Activated T-helper 1 cell treated with anti-CD3 and anti-CD28 coated beads, Interleukin-2, amount 50 U/mL, for 16 hours (primary cell): ENCODE results near the gene CAMTA2.

Source experiments
- DNase-seq, 2 donors: peaks; one replicate each; pipeline ENCODE4 v3.0.0-alpha.2; 2020; ENCODE audit warnings: low read depth in 1 of 2, low spot score in 1 of 2

The CAMTA2 gene

GRCh38 chr17:5002121-5002788, 14.8 kb upstream of the CAMTA2 start:
- DNase-seq: no peak

DNA sequence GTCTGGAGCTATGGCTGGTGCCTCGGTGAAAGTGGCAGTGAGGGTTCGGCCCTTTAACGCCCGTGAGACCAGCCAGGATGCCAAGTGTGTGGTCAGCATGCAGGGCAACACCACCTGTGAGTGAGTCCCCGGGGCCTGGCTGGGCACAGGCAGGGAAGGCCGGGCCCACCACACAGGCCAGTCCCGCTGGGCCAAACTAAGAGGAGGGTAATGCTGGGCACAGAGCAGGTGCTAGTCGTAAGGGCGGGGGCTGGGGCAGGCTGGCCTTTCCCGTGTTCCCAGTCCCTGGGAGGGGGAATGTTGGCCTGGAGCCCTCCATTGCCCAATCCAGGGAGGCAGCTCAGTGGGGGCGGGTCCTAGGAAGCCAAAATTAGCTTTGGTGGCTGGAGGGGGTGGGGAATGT, 12.8 kb upstream of the CAMTA2 start:
- DNase-seq: no peak

DNA sequence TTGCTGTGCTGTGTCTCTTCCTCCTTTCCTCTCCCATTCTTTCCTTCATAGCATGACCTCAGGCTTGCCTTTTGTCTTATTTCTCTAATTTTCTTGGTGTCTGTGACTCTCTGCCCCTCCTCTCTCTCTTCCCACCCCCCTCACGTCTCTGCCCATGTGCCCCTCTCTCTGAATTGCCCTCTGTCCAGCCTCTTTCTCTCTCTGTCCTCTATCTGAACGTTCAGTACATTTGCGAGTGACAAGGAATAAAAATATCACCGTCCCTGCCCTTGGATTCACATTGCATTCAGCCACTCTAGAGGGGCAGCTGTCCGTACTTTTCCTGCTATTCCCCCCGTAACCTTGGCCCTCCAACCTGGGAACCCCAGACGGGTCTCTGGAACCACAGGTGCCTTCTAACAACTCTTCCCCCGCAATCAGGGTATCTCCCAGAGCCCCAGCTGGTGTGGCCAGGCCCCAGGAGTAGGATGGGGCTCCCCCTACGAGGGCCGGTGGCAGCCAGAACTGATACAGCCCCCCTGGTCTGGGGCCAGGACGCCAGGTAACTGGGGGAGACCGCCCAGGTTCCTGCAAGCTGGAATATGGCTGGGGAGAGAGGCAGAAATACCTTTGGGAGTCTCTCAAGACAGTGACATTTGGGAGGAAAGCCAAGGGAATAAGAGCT, 12.1 kb upstream of the CAMTA2 start:
- DNase-seq: no peak

DNA sequence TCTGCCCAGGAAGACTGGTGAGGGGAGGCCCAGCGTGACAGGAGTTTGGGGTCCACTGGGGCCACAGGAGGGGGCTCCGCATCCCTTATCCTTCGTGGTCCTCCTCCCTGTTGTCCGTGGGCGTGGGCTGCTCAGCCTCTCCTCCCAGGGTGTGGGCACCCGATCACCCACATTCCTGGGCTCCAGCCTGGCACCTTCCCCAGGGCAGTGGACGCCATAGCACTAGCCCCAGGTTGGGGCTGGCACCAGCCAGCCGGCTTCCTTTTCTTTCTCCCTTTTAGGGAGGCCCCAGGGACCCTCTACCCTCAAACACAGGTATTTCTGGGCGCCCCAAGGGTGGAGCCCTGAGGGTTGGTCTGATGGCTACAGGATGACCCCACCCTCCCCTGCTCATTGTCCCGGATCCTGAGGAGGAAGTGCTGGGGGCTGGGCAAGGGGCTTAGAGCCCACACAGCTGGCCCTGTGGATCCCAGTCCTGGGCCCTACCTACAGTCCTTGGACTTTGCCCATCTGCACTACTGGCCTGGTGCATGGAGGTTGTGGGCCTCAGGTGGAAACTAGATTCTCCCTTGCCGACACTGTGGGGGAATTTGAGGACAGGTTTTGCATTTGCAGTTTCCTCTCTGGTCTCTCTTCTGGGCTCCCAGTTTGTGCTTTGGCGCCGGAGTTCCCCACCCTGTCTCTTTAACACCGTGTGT, 11.4 kb upstream of the CAMTA2 start:
- DNase-seq: no peak

DNA sequence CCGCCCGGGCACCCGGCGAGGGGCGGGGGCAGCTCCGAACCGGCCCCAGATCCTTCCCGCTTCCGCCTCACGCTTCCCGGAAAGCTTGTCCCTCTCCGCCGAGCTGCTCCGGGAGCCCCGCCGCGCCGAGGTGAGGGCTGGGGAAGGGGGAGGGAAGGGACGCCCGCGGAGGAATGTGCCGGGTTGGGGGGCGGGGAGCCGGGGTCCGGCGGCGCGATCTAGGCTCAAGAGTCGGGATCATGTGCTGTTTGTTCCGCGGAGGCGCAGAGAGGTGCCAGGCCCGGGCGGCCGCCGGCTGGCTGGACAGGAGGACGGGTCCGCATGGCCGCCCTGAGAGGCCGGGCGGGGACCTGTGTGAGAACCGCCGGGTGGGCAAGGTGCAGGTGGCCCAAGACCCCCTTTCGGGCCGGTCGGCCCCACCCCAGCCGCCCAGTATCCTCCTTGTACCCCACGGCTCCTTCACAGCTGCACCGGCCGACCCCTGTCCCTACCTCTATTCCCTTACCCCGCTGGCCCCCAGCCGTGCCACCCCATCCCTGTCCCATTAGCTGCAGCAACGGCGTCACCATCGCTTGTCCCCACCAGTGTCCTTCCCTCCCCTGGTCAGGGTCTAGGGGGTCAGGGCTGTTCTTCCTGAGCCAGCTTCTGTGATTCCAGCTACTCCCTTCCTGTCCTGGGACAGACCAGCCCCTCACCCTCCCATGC, 10.7 kb upstream of the CAMTA2 start:
- DNase-seq: no peak

- DNase-seq: peak; percentile 84
Measured at GRCh38 chr17:4997302-4998026, 10.0 kb upstream of the CAMTA2 start, which contains the start of the genes INCA1 and KIF1C. TSS of gene INCA1 (minus strand) at chr17:4997522. CDS start at chr17:4994437, 3,085 bp downstream. TSS of gene KIF1C (plus strand) at chr17:4997950. CDS start at chr17:5000247, 2,297 bp downstream.

DNA sequence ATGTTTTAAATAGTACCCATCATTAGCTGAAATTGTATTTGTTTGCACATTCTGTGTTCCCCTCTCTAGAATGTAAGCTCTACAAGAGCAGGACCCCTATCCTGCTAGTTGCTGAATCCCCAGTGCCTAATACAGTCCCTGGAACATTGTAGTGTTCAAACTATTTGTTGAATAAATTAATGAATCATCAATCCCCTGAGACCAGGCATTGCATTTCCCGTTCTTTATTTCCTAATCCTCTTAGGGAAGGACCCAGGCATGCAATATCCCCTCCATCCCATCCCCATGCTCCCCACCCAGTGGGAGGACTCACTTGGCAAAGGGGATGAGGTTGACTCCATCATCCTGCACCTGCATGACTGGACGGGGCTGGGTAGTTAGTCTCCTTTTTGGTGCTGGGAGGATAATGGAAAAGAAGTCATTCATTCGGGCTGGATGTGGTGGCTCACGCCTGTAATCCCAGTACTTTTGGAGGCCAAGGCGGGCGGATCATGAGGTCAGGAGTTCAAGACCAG, 6.7 kb upstream of the CAMTA2 start:
- DNase-seq: no peak

DNA sequence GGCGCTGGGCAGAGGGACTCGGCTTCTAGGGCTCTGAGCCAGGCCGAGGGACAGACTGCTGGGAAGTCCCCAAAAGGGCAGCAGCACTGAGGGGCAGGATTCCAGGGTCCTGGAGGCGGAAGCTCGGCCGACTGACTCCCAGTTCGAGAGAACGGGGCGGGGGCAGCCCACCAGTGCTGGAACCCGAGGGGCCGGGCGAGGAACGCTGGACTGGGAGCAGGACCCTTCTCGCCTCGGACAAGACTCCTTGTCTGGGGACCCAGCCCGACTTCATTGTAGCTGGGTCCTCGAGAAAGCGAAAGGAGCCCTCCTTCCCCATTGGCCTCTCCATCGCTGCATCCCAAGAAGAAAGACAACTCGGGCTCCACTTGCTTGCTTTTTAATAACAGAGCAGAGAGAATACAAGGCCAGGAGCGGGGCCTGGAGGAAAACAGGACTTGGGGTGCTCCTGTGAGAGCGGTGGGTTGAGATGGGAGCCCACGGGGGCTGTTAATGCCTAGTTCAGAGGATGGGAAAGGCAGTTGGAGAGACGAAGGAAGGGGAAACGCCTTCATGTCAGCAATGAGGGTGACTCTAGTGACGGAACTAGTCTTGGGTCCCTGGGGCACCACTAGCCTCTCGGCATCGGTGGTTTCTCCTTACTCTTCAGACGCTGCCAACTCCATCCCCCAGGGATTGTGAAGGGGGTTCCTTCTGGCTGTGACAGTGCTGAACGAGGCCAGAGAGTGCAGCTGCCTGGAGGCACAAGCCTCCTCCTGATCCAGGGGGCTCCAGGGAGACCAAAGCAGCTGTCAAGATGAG, 492 bp upstream of the CAMTA2 start:
- no peak for DNase-seq

DNA sequence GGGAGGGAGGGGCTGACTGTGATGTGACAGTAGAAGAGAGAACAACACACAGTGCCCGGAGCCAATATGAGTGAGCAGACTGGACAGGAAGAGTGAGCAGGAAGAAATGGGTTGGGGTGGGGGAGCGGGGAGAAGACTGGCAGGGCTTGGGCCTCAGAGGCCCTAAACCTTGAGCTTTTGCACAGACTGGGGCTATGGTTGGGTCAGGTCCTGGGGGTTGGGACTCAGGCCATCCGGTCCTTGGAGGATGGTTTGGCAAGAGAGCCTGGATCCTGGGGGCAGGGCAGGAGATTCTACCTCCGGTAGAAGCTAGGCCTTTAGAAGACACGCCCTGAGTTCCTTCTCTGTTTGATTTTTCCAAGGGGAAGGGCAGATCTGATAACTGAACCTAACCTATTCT, 1.1 kb downstream of the CAMTA2 start:
- no peak for DNase-seq

- DNase-seq: no peak
Measured at GRCh38 chr17:4982305-4982704, 5.2 kb downstream of the CAMTA2 start.

- no peak for DNase-seq
Measured at GRCh38 chr17:4980644-4981216, 6.7 kb downstream of the CAMTA2 start.

- no peak for DNase-seq
Measured at GRCh38 chr17:4978726-4979125, 8.7 kb downstream of the CAMTA2 start.

DNA sequence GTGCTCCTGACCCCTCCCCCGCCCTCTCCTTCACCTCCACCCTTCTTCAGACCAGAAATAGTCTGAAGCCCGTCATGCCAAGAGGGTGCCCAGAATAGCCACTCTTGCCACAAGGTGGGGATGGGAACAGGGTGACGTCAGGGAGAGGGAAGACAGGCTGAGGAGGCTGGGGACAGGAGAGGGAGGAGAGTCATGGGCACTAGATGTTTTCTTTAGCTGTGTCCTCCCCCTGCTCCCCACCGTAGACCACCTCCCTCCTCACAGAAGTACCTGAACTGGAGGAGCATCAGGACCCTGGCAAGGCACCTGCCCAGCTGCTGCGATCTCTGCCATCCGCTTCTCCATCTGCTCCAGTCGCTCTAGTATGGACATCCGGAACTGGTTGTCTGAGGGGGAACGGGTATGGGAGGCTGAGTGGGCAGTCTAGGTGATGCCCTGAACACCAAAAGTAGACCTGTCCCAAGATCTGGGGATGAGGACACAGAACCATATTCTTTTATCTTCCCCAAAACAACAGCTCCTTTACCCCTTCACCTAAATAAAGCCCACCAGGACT, 13.3 kb downstream of the CAMTA2 start:
- no peak for DNase-seq

DNA sequence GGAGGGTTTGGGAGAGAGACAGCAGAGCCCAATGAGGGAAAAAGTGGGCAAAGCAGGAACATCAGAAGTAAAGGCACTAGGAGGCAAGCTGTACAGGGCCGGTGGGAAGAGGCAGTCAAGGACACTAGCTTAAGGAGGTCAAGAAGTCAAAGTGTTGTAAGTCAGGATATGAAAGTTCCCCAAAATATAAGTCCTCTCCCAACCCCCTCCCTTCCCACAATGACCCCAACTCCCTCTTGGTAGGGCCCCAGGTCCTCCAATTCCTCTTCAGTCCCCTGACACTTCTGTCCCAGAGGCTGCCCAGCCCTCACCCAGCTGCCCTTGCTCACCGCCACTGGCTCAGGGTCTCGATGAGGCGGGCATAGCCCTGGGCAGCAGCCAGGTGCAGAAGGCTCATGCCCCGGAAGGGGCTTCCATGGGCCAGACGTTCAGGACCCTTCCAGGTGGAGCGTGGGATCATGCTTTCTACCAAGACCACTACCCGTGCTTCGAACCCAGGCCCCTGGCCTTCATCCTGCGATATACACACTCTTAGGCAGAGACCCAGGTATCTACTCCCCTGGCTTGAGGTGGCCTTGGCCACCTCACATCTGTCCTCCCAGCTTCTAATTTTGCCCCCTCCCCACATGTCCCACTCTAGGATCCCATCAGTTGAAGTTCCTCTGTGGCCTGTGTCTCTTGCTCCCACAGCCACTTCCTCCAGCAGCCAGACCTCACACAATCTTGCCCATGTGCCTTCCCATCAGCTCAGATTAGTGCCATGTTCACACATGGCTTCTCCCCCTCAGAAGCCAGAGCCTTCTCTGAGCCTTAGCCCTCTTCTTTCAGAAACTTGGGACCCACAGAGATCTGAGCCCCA, 14.0 kb downstream of the CAMTA2 start:
- DNase-seq: no peak

DNA sequence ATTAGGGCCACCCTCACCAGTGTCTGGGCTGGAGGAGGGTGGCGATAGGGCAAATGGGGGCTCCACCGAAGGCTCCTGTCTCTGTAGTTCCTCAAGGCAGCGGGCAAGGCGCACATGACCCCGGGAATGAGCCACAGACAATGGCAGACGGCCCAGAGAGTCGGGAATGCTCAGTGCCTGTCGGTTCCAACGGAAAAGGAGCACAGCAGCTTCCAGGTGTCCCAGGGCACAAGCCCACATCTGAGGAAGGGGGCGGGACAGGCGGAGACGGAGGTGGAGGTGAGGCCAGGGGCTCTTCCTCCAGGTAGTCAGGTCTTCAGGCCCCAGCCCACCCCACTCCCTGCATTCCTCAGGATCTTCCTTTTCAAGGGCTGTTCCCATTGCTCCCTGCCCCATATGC, 14.7 kb downstream of the CAMTA2 start:
- no peak for DNase-seq

DNA sequence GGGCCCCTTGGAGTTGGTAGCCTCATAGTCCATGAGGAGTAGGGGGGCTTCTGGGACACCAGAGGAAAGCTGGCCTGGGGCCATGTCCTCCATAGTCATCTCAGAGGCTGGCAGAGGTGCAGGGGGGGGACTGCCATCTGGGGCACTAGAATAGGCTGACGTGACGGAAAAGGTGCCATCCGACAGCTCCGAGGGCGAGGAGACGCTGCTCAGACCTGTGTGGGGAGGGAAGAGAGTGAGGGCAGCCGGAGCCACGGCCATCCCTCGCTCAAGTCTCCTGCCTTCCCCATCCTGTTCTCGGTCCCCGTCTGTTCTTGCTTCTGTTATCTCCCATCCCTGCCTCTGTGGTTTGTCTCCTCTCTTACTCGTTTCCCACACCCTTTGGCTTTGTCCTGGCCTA, 15.2 kb downstream of the CAMTA2 start:
- no peak for DNase-seq

DNA sequence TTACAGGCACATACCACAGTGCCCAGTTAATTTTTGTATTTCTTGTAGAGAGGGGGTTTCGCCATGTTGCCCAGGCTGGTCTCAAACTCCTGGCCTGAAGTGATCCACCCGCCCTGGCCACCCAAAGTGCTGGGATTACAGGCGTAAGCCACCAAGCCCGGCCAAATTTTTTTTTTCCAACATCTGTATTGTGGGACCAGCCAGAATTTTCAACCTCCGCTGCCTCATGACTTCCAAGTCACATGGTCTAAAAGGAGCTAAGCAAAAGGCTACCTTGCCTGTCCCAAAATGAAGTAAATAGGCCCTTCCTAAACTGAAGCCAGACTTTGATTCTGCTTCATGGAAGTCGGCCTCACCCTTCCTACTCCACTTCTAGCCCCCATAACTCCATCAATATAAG, 15.6 kb downstream of the CAMTA2 start:
- no peak for DNase-seq

DNA sequence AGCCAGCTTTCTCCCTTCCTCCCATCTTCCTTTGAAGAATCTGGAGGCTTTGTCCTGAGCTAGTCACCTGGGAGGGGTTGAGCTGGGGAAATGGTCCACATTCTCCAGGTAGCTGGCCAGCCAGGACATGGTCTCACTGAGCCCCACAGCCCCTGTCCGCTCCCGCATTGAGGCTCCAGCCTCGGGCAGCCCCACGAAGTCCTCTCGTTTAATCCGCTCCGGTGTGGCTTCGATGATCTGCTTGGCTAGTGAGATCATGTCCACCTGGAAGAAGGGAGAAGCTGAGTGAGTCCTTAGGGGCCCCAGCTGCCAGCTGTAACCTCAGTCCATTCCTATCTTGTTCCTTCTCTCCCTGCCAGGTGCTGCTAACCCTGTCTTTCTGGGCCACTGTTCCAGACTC, 17.2 kb downstream of the CAMTA2 start:
- DNase-seq: no peak
